ENCODE results near the gene TMEM59L.
"Not testable (repeated sequence)": the region's sequence is repeated elsewhere in the genome, so short reads cannot be mapped to it uniquely, and the experiment has no call there.

Gene TMEM59L

GRCh38 chr19:18612772-18613588 lies at the start of gene TMEM59L:
Gene TMEM59L, plus strand, starts transcription at chr19:18612870. Its CDS starts 89 bp downstream, at chr19:18612959.
- DNase-seq = no peak

GRCh38 chr19:18566953-18567352 lies 45.7 kb upstream of the TMEM59L start:
- no peak for DNase-seq

GRCh38 chr19:18568367-18568766 lies 44.3 kb upstream of the TMEM59L start:
- DNase-seq = no peak

GRCh38 chr19:18571564-18572344 lies 40.9 kb upstream of the TMEM59L start, which contains the start of gene UBA52:
Gene UBA52, plus strand, starts transcription at chr19:18571857. Its CDS starts 1,444 bp downstream, at chr19:18573301.
- peak; percentile 99 for DNase-seq

- DNase-seq = no peak
Measured at GRCh38 chr19:18574691-18575291, 37.9 kb upstream of the TMEM59L start.

- no peak for DNase-seq
Measured at GRCh38 chr19:18576383-18576782, 36.3 kb upstream of the TMEM59L start.

- no peak for DNase-seq
Measured at GRCh38 chr19:18577365-18577914, 35.2 kb upstream of the TMEM59L start.

- DNase-seq = no peak
Measured at GRCh38 chr19:18580311-18580710, 32.4 kb upstream of the TMEM59L start.

GRCh38 chr19:18586306-18586705 lies 26.4 kb upstream of the TMEM59L start:
- peak; percentile 77 for DNase-seq

- DNase-seq = no peak
Measured at GRCh38 chr19:18587561-18587960, 25.1 kb upstream of the TMEM59L start.

GRCh38 chr19:18587962-18588610 lies 24.6 kb upstream of the TMEM59L start:
- DNase-seq = no peak

GRCh38 chr19:18588611-18589379 lies 23.9 kb upstream of the TMEM59L start, which contains the start of gene REX1BD:
Gene REX1BD, plus strand, starts transcription at chr19:18588798. Its CDS starts 4 bp downstream, at chr19:18588802.
- peak; percentile 86 for DNase-seq

- peak; percentile 74 for DNase-seq
Measured at GRCh38 chr19:18589380-18590272, 23.0 kb upstream of the TMEM59L start.

- DNase-seq = peak; percentile 32
Measured at GRCh38 chr19:18590273-18591272, 22.1 kb upstream of the TMEM59L start.

- DNase-seq = no peak
Measured at GRCh38 chr19:18591735-18592385, 20.8 kb upstream of the TMEM59L start.

- DNase-seq = not testable (repeated sequence)
Measured at GRCh38 chr19:18592732-18593131, 19.9 kb upstream of the TMEM59L start.

- no peak for DNase-seq
Measured at GRCh38 chr19:18593367-18594095, 19.1 kb upstream of the TMEM59L start.
